HG02763 (cell line): ENCODE measurements around the gene RAP1GDS1.
A peak's percentile ranks its signal among the peaks of the same experiment; 100 is the strongest.
"Not testable (repeated sequence)": the region's sequence is repeated elsewhere in the genome, so short reads cannot be mapped to it uniquely, and the experiment has no call there.

ENCODE experiments used
- ATAC-seq: cut with Tn5 transposase; IDR thresholded peaks from one replicate; pipeline ENCODE4 v1.9.1; 2021; ENCODE audit warnings: mild to moderate bottlenecking, moderate library complexity; ENCODE audit not compliant: unreplicated experiment

RAP1GDS1 gene

GRCh38 chr4:98421111-98421510, 159.9 kb downstream of the RAP1GDS1 start:
- ATAC-seq: no peak

GRCh38 chr4:98423009-98423408, 161.8 kb downstream of the RAP1GDS1 start:
- ATAC-seq: no peak

GRCh38 chr4:98430708-98431403, 169.7 kb downstream of the RAP1GDS1 start:
- no peak for ATAC-seq

- no peak for ATAC-seq
Observed at GRCh38 chr4:98433691-98434090, 172.5 kb downstream of the RAP1GDS1 start.

- no peak for ATAC-seq
Observed at GRCh38 chr4:98434816-98435215, 173.6 kb downstream of the RAP1GDS1 start.

- ATAC-seq: no peak
Observed at GRCh38 chr4:98444371-98444770, 183.2 kb downstream of the RAP1GDS1 start.

- ATAC-seq: peak; percentile 80
Observed at GRCh38 chr4:98446499-98447375, 185.6 kb downstream of the RAP1GDS1 start.

- ATAC-seq: no peak
Observed at GRCh38 chr4:98447648-98448047, 186.5 kb downstream of the RAP1GDS1 start.

GRCh38 chr4:98448908-98449307, 187.7 kb downstream of the RAP1GDS1 start:
- peak; percentile 26 for ATAC-seq

GRCh38 chr4:98452091-98452490, 190.9 kb downstream of the RAP1GDS1 start:
- no peak for ATAC-seq

GRCh38 chr4:98457422-98457821, 196.2 kb downstream of the RAP1GDS1 start:
- not testable (repeated sequence) for ATAC-seq

GRCh38 chr4:98461121-98461865, 200.1 kb downstream of the RAP1GDS1 start:
- not testable (repeated sequence) for ATAC-seq

- no peak for ATAC-seq
Observed at GRCh38 chr4:98462487-98462886, 201.3 kb downstream of the RAP1GDS1 start.

GRCh38 chr4:98466868-98467599, 205.8 kb downstream of the RAP1GDS1 start:
- ATAC-seq: peak; percentile 3

GRCh38 chr4:98467627-98468072, 206.5 kb downstream of the RAP1GDS1 start:
- peak; percentile 99 for ATAC-seq

- ATAC-seq: no peak
Observed at GRCh38 chr4:98468709-98469108, 207.5 kb downstream of the RAP1GDS1 start.

GRCh38 chr4:98469771-98470170, 208.6 kb downstream of the RAP1GDS1 start:
- ATAC-seq: no peak

GRCh38 chr4:98470366-98470765, 209.2 kb downstream of the RAP1GDS1 start:
- no peak for ATAC-seq

- no peak for ATAC-seq
Observed at GRCh38 chr4:98470831-98471230, 209.6 kb downstream of the RAP1GDS1 start.

- ATAC-seq: no peak
Observed at GRCh38 chr4:98473046-98473445, 211.9 kb downstream of the RAP1GDS1 start.
